HG03439 (cell line): Measurements from ENCODE around the gene TMEM222.

ENCODE experiments used
- ATAC-seq: cut with Tn5 transposase; IDR thresholded peaks from one replicate; pipeline ENCODE4 v1.9.1; 2021; ENCODE audit warnings: mild to moderate bottlenecking, moderate library complexity; ENCODE audit not compliant: unreplicated experiment

The TMEM222 gene

GRCh38 chr1:27306071-27306470 is 15.9 kb upstream of the TMEM222 start:
- no peak for ATAC-seq

DNA sequence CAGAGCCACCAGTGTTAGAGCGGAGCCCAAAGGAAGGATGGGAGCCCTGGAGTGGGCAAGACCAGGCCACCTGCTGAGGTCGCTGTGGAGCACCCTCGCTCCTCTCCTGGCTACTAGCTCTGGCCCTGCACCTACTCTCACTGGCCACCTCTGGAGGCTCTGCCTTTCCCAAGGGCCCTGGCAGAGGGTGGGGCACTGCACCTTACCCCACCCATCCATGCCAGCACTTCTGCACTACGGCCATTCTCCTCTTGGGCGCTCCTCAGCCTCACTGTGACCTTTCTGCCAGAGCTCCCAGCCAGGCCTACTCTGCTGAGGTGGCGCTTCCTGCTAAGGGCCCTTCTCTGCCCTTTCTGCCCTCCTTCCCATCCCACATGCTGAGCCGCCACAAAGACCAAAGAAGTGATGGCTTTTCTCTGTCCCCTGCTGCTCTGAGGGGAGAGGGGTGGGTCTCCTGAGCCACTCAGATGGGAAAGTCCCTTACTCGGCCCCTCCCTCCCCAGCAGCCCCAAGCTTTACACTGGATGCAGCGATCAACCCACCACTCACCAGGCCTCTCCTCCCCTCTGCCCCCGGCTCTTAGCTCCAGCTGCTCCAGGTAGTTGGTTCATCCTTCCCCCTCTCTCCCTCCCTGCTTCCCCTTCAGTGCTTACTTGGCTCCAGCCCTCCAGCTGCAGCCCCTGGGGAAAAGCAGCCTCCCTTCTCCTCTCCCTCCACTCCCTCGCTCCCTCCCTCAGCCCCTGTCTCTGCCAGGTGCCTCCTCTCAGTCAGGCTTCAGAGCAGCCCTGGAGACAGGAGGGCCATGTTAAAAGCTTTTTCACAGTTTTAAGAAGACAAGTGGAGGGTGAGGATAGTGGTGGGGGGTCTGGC is 14.8 kb upstream of the TMEM222 start:
- no peak for ATAC-seq

GRCh38 chr1:27307874-27308598 is 13.9 kb upstream of the TMEM222 start:
- no peak for ATAC-seq

GRCh38 chr1:27314169-27314568 is 7.8 kb upstream of the TMEM222 start:
- ATAC-seq: no peak

DNA sequence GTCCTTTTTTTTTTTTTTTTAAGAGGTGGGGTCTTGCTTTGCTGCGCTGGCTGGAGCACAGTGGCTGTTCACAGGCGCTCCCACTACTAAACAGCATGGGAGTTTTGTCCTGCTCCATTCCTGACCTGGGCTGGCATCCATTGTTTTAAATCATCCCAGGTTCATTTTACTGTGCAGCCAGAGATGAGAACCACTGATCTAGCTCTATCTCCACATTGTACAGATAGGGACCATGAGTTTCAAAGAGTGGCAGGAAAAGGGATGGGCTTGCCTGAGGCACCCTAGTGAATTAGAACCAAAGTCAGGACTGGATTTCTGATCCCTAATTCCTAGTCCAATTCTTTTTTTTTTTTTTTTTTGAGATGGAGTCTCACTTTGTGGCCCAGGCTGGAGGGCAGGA is 7.2 kb upstream of the TMEM222 start:
- no peak for ATAC-seq

DNA sequence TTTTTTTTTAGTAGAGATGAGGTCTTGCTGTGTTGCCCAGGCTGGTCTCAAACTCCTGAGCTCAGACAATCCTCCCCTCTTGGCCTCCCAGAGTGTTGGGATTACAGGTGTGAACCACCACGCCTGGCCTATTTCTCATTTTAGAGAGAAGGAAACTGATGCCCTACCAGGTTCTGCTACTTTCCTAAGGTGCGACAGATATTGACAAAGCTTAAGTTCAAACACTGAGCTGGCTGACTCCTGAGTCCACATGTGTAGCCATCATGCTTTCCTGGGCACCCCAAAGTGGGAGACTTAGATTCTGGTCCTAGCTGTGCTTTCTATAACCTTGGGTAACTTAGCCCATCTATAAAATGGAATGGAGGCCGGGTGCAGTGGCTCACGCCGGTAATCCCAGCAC is 5.1 kb upstream of the TMEM222 start:
- ATAC-seq: no peak

DNA sequence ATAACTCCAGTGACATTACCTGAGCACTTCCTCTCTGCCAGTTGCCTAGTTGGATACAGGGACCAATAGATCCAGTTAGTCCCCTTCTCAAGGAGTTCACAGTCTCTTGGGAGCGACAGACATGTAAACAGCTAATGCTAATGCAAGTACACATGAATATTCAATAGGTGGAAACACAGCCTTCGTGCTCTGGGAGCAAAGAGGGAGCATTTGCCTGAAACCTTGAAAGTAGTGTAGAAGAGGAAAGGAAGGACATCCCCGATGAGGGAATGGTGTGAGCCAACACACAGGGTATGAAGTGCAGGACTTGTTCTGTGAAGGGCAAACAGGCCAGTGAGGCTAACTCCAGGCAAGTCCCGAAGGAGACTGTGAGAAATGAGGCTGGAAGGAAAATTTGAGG is 3.8 kb upstream of the TMEM222 start:
- no peak for ATAC-seq

- no peak for ATAC-seq
Measured at GRCh38 chr1:27318596-27318995, 3.4 kb upstream of the TMEM222 start.

GRCh38 chr1:27322569-27323240 is 742 bp downstream of the TMEM222 start:
- peak; percentile 4 for ATAC-seq

DNA sequence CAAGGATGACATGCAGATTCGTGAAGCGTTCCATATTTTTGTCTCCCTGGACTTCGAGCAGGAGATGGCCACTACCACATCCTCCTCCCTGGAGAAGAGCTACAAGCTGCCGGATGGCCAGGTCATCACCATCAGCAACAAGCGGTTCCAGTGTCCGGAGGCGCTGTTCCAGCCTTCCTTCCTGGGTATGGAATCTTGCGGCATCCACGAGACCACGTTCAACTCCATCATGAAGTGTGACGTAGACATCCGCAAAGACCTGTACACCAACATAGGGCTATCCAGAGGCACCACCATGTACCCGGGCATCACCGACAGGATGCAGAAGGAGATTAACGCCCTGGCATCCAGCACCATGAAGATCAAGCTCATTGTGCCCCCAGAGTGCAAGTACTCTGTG is 3.3 kb downstream of the TMEM222 start:
- no peak for ATAC-seq

GRCh38 chr1:27327964-27328363 is 6.0 kb downstream of the TMEM222 start:
- ATAC-seq: no peak

DNA sequence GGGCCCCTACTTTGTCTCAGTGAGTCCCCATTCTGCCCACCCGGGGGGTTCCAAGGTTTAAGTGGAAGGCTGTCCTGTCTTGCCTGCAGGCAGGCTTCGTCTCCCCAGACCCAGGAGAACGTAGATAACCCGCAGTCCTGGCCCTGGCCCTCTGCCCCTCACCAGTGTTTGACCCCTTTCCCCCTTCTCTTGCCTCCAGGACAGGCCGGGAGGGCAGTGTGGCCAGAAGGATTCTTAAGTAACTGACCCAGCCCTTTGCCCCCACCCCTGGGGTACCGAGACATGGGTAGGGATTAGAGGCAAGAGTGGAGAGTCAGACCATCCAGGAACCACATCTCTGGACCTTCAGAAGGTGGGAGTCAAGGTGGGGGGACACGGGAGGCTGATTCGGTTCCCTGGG is 8.8 kb downstream of the TMEM222 start:
- no peak for ATAC-seq

DNA sequence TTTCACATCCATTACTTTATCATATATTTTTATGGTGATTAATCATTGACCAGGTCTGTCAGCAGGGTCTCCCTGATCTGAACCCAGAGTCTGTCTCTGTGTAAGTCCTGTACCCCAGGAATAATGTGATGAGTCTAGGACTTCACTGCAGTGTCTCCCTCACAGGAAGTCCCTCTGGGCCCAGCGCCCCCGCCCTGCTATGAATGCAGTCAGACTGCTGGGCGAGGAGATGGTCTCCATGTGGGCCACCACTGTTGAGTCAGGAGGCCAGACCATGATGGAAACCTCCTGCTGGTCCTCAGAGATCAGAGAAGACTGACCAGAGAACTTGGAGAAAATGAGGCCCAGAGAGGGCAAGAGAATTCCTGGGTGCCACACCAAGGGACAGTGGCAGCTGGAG is 9.5 kb downstream of the TMEM222 start:
- no peak for ATAC-seq

GRCh38 chr1:27331922-27332321 is 10.0 kb downstream of the TMEM222 start:
- ATAC-seq: no peak

DNA sequence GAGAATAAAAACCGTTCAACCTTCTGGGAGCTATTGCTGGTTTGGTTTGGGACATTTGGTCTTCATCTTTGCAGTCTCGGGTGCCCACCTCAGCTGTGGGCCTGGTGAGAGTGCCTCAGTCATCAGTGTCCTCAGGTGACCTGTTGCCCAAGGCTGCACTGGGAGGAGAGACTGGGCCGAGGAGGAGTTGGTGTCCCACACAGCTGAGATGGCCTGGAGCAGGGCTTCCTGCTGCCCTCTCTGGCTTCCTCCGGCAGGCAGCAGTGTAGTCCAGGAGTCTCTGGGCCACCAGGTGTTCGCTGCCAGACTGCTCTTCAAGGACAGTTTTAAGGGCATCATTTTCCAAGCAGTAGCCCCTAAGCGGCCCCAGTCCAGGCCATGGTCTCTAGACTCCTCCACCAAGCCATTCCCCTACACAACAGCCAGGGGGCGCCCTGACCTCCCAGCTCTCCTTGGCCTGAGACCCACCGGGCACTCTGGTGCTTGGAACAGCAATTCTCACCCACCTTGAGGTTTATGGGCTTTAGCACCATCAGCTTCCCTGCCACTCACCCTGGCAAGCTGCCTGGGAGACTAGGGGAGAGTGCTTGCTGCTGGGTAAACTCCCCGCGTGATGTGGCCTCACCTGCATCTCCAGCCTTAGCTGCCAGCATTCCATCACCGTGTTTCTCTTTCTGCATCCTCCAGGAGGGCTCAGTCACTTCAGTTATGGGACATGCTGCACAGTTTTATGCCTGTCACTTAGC is 10.7 kb downstream of the TMEM222 start:
- ATAC-seq: no peak

GRCh38 chr1:27333717-27334279 is 11.8 kb downstream of the TMEM222 start:
- ATAC-seq: no peak

DNA sequence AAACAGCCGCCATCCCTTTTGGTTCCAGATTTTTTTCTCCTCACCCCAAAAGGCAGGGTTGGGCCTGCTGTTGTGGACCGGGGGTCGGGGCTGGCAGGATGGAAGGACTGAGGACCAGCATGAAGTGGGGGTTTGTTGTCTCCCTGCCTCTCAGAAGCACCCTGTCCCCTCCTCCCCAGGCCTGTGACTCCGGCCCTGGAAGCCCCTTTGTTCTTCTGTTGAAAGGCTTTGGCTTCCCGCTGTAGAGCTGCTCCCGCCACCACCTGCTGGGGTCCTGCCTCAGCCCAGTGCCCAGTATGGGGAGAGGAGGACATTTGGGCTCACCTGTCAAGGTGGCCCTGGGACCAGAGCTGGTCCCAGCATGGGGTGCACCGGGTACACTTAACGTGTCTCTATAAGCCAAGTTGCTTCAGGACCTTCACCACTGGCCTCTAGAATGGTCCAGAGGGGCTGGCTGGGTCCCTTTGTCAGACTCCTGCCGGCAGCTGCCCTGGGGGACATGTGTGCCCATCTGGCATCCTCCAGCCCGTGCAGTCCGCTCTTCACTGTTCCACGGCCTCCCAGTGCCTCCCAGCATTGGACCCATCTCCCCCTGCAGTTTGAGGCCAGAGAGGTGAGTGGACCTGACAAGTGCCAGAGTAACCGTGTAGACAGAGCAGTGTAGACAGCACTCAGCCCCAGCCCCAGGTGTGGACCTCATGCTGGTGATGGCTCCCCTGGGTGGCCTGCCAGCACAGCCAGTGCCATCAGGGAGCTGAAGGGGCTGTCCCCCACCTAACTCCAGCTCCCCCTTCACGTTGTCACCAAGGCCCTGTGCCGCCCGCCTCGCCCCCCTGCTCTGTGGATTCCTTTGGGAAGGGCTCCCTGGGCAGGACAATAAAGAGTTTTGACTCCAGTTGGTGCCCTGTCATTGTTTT is 13.8 kb downstream of the TMEM222 start:
- no peak for ATAC-seq

GRCh38 chr1:27336756-27337155 is 14.8 kb downstream of the TMEM222 start:
- no peak for ATAC-seq

GRCh38 chr1:27338751-27339150 is 16.8 kb downstream of the TMEM222 start:
- ATAC-seq: no peak

- ATAC-seq: no peak
Measured at GRCh38 chr1:27339213-27339612, 17.2 kb downstream of the TMEM222 start.
